Effector memory CD4-positive, alpha-beta T cell (primary cell): ENCODE measurements around the gene RGS5.

Source experiments
- DNase-seq, 3 donors: peaks; one replicate each; pipeline ENCODE4 v3.0.0-alpha.2; 2020
- H3K27ac ChIP-seq: 2 replicates; pipeline ENCODE4 v1.7.0; 2013; ENCODE audit warnings: mild to moderate bottlenecking, low read length, moderate library complexity; ENCODE audit not compliant: insufficient read depth, poor library complexity, severe bottlenecking
- H3K27me3 ChIP-seq: replicated peaks from 2 replicates; pipeline ENCODE4 v1.7.0; 2013; ENCODE audit warnings: mild to moderate bottlenecking, low read length; ENCODE audit not compliant: insufficient read depth, control insufficient read depth, poor library complexity, severe bottlenecking
- H3K36me3 ChIP-seq: 2 replicates; pipeline ENCODE4 v1.7.0; 2013; ENCODE audit warnings: mild to moderate bottlenecking, low read length, moderate library complexity; ENCODE audit not compliant: control insufficient read depth, insufficient read depth
- H3K4me1 ChIP-seq: 2 replicates; pipeline ENCODE4 v1.7.0; 2013; ENCODE audit warnings: low read length, mild to moderate bottlenecking; ENCODE audit not compliant: control insufficient read depth, insufficient read depth, poor library complexity, severe bottlenecking
- H3K4me3 ChIP-seq: 2 replicates; pipeline ENCODE4 v1.7.0; 2013; ENCODE audit warnings: low read length, low read depth, mild to moderate bottlenecking; ENCODE audit not compliant: insufficient read depth, poor library complexity, severe bottlenecking
- H3K9me3 ChIP-seq: 2 replicates; pipeline ENCODE4 v1.7.0; 2013; ENCODE audit warnings: mild to moderate bottlenecking, low read length, moderate library complexity; ENCODE audit not compliant: control insufficient read depth

Gene RGS5

DNA sequence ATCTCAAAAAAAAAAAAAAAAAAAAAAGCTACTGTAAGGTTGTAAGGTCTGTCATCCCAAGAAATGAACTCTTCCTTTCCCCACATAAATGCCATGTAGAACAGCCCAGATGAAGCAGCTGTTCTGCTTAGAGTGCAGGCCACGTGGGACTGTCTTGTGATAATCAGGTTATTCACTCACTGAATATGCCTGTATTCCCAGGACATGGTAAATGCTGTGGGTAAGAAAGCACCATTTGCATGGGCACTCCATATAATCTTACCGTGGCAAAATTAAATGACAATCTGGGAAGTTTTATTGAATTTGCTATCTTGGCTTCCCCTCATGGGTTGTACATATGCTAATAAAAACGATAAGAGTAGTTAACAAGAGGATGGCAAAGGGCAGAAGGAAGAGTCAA is 13.8 kb downstream of the RGS5 start:
- Histone ChIP-seq H3K36me3 (no peaks in the 10 kb centered on the region), H3K4me3 (no peak overlapping the region), H3K9me3 (no peaks in the 10 kb centered on the region), H3K27me3 (no peaks in the 10 kb centered on the region), H3K27ac (no peak overlapping the region), H3K4me1 (no peaks in the 10 kb centered on the region)
- no peak for DNase-seq

- no peaks in the 10 kb centered on the region for H3K36me3 ChIP-seq
- H3K4me1 ChIP-seq, result no peaks in the 10 kb centered on the region
- H3K4me3 ChIP-seq, result no peak overlapping the region
- no peak overlapping the region for H3K27ac ChIP-seq
- no peaks in the 10 kb centered on the region for H3K9me3 ChIP-seq
- DNase-seq, result no peak
- no peaks in the 10 kb centered on the region for H3K27me3 ChIP-seq
Measured at GRCh38 chr1:163187849-163188248, 14.9 kb downstream of the RGS5 start.

DNA sequence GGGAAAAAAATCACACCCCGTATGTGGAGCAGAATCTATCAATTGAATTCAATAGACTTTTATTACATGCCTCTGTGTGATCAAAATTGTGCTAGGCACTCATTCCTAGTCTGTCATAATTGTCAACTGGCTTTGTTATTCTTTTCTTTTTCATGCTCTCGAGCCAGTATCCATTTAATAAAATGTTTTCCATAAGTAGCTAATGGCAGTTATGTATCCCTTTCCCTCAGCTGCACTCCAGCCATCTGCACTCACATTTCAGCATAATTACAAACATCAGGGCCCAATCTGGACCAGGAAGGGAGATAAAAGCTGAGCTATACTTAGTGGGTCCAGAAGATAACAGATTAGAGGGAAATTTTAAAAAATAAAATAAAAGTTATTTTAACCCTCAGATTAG is 15.9 kb downstream of the RGS5 start:
- Histone ChIP-seq H3K9me3 (no peaks in the 10 kb centered on the region), H3K27ac (no peak overlapping the region), H3K4me1 (no peaks in the 10 kb centered on the region), H3K4me3 (no peak overlapping the region), H3K36me3 (no peaks in the 10 kb centered on the region), H3K27me3 (no peaks in the 10 kb centered on the region)
- DNase-seq, result no peak

- H3K9me3 ChIP-seq, result no peaks in the 10 kb centered on the region
- H3K4me3 ChIP-seq, result no peak overlapping the region
- no peaks in the 10 kb centered on the region for H3K27me3 ChIP-seq
- no peaks in the 10 kb centered on the region for H3K36me3 ChIP-seq
- no peak overlapping the region for H3K27ac ChIP-seq
- no peaks in the 10 kb centered on the region for H3K4me1 ChIP-seq
- DNase-seq, result no peak
Measured at GRCh38 chr1:163182330-163182949, 20.3 kb downstream of the RGS5 start.

- H3K27me3 ChIP-seq, result no peaks in the 10 kb centered on the region
- no peak overlapping the region for H3K27ac ChIP-seq
- no peaks in the 10 kb centered on the region for H3K4me1 ChIP-seq
- no peaks in the 10 kb centered on the region for H3K9me3 ChIP-seq
- no peak for DNase-seq
- H3K36me3 ChIP-seq, result no peaks in the 10 kb centered on the region
- H3K4me3 ChIP-seq, result no peak overlapping the region
Measured at GRCh38 chr1:163178628-163179027, 24.1 kb downstream of the RGS5 start.

GRCh38 chr1:163176797-163177196 is 25.9 kb downstream of the RGS5 start:
- H3K4me3 ChIP-seq, result no peak overlapping the region
- no peak overlapping the region for H3K27ac ChIP-seq
- DNase-seq, result no peak
- no peaks in the 10 kb centered on the region for H3K4me1 ChIP-seq
- no peaks in the 10 kb centered on the region for H3K9me3 ChIP-seq
- no peaks in the 10 kb centered on the region for H3K36me3 ChIP-seq
- H3K27me3 ChIP-seq, result no peaks in the 10 kb centered on the region

GRCh38 chr1:163174524-163175437 is 27.9 kb downstream of the RGS5 start:
- no peaks in the 10 kb centered on the region for H3K27me3 ChIP-seq
- H3K36me3 ChIP-seq, result no peaks in the 10 kb centered on the region
- no peaks in the 10 kb centered on the region for H3K4me1 ChIP-seq
- no peak for DNase-seq
- no peaks in the 10 kb centered on the region for H3K9me3 ChIP-seq
- H3K4me3 ChIP-seq, result no peak overlapping the region
- no peak overlapping the region for H3K27ac ChIP-seq

DNA sequence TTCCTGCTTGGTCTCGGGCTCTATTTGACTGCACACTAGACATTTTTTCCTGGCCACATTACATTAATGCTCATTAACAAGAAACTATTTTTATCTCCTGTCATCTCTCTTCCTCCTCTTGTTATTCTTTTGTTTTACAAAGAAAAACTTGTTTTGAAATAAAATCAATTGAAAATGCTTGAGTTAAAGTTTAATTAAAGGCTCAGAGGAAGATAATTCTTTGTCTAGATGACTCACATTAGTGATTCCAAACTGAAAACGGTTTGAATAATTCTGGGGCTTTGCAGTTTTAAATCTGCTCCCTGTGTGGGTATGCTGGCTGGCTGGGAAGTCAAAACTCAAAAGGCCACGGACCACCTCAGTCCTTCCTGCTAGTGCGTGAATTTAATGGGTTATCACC is 29.6 kb downstream of the RGS5 start:
- Histone ChIP-seq H3K36me3 (no peaks in the 10 kb centered on the region), H3K9me3 (no peaks in the 10 kb centered on the region)
- DNase-seq, result no peak

GRCh38 chr1:163172596-163172995 is 30.1 kb downstream of the RGS5 start:
- Histone ChIP-seq H3K27ac (no peak overlapping the region), H3K27me3 (no peaks in the 10 kb centered on the region), H3K36me3 (no peaks in the 10 kb centered on the region), H3K4me3 (no peak overlapping the region), H3K9me3 (no peaks in the 10 kb centered on the region), H3K4me1 (no peaks in the 10 kb centered on the region)
- DNase-seq, result no peak

More for the DNA sequence above, 29.6 kb downstream of the RGS5 start:
- H3K4me1 ChIP-seq, result no peaks in the 10 kb centered on the region
- no peak overlapping the region for H3K27ac ChIP-seq
- H3K4me3 ChIP-seq, result no peak overlapping the region
- H3K27me3 ChIP-seq, result no peaks in the 10 kb centered on the region

DNA sequence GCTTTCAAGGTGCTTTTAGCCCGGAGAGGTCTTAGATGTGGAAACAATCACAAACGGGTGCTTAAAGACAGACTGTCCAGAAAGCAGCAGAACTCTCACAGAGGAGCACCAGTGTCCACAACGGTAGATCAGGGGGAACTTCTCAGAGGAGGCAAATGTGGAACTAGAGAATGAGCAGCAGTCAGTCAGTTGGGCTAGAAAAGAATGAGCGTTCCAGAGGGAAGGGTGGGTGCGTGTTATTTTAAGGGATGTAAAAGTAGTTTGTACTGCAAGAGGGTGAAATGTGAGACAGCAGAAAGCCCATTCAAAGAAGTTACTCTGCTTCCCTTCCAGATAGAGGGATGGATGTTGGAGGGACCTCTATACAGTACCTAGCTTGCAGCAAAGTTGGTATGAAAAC is 30.9 kb downstream of the RGS5 start:
- H3K9me3 ChIP-seq, result no peaks in the 10 kb centered on the region
- no peak for DNase-seq
- no peaks in the 10 kb centered on the region for H3K36me3 ChIP-seq
- H3K27ac ChIP-seq, result no peak overlapping the region
- H3K4me1 ChIP-seq, result no peaks in the 10 kb centered on the region
- H3K4me3 ChIP-seq, result no peak overlapping the region
- no peaks in the 10 kb centered on the region for H3K27me3 ChIP-seq
